HG03342 (cell line): ENCODE results near the gene CD47.

Experiments used
- ATAC-seq: cut with Tn5 transposase; IDR thresholded peaks from one replicate; pipeline ENCODE4 v1.9.1; 2021; ENCODE audit warnings: mild to moderate bottlenecking, moderate library complexity; ENCODE audit not compliant: unreplicated experiment

CD47 gene

GRCh38 chr3:108053483-108053882, 37.3 kb downstream of the CD47 start:
- no peak for ATAC-seq

DNA sequence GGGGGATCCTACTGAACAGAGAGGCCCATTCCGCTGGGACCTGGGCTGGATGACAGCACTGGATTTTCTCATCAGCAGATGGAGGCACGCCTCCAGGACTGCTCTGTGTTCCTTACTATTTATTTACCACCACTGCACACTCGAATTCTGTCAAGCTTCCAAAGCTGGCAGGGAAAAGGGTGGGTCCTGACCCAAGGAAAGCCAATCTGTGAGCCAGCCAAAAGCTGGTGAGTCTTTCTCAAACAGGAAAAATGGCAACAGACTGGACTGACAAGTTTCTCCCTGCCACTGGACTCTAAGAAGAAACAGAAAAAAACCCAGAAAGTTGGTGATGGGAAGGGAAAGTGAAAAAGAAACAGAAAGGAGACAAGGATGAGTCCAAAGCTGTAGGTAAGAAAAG, 37.8 kb downstream of the CD47 start:
- no peak for ATAC-seq

DNA sequence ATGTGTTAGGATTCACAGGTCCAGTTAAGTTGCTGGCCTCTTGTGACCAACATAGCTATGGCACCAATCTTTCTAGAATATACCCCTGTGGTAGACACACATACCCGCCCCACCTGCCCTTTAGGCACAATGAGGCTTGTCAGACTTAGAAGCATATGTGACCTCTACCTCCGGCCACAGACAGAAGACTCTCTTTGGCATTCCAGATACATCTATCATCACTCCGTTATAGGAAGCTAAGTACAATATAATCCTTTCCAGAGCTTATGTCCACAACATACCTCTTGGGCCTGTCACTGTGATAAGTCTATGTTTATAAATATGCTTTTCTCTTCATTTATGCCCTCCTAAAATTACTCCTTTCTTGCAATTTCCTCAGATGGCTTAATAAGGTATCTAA, 39.8 kb downstream of the CD47 start:
- no peak for ATAC-seq

GRCh38 chr3:108047987-108048386, 42.8 kb downstream of the CD47 start:
- ATAC-seq: no peak

GRCh38 chr3:108046247-108046646, 44.6 kb downstream of the CD47 start:
- no peak for ATAC-seq

GRCh38 chr3:108044699-108045098, 46.1 kb downstream of the CD47 start:
- ATAC-seq: no peak

DNA sequence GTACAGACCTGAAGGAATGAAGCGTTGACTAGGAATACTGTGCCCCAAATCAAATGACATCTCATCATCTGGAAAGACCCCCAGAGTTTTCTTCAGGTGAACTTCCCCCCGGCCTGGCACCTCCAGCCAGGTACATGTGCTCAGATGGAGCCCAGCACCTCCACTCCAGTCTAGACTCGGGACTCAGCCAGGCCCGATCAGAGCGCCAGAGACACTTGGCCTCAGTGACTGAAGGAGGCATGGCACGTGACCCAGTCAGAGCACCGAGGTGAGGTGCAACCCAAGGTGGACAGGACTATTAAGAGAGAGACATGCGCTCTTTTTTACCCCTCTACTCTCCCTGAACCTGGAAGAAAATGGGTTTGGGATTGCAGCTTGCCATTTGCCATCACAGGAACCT, 48.5 kb downstream of the CD47 start:
- no peak for ATAC-seq

- no peak for ATAC-seq
These were observed 49.6 kb downstream of the CD47 start for GRCh38 chr3:108041253-108041652.

DNA sequence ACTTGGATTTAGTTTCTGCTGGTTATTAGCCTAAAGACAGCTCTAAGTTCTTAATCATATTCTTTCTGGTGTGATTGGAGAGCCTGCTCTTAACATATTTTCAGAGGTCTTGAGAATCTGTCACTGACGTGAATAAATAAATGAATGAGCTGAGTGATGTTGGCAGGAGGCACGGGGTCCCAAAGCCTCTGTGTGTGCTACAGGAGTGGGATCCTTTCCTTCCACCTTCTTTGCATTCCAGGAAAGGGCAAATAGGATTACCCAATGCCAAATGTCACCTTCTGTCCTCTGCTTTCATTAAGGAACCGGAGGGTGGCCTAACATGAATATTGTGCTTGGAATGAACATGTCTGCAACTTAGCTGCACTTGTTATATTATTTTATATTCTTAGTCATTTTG, 53.1 kb downstream of the CD47 start:
- ATAC-seq: no peak

DNA sequence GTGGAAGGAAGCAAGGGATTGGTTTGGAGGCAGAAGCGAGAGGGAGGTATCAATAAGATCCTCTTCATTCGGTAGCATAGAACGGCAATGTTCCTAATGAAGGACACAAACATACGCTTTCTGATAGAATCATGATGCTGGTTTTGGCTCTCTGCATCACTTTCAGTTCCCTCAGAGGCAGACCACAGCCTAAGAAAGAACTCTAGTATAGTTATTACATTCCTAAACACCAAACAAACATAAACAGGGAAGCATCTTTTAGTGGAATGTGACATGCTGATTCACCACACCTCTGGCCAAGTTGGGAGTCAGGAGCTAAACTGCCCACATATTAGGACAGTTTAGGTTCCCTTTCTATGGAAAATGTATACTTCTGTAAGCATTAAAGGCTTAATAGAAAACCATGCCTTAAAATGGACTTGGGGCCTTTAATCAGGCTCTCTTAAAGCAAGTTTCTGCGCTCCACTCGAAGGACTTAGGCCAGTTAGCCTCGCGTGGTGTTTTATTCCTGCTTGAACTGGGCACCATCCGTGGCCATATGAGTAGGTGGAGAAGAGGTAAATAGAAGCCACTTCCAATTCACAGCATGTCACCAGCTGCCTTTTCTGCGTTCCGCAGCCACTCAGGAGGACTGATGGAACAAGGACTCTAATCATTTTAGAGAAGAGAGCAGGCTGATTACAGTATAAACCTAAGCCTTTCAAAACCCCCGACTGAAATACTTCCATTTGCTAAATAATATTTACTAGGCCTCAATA, 53.7 kb downstream of the CD47 start:
- ATAC-seq: peak; percentile 85

GRCh38 chr3:108036401-108036800, 54.4 kb downstream of the CD47 start:
- no peak for ATAC-seq

- ATAC-seq: no peak
These were observed 55.1 kb downstream of the CD47 start for GRCh38 chr3:108035751-108036150.

DNA sequence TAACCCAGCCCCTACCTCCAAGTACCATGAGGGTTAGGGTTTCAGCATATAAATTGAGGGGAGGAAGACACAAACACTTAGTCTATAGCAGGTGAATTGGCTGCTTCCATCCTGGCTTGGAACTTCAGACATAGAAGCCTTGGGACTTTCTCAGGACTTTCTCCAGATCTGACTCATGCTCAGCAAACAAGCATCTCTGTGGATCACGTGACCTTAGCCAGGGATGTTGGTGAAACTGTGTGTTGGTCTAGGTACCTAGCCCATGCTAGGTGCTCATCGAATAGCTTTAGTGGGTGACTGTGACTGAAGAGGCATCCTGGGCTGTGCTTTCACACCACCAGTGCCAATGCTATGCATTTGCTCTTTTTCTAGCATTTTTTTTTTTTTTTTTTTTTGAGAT, 58.9 kb downstream of the CD47 start:
- no peak for ATAC-seq

DNA sequence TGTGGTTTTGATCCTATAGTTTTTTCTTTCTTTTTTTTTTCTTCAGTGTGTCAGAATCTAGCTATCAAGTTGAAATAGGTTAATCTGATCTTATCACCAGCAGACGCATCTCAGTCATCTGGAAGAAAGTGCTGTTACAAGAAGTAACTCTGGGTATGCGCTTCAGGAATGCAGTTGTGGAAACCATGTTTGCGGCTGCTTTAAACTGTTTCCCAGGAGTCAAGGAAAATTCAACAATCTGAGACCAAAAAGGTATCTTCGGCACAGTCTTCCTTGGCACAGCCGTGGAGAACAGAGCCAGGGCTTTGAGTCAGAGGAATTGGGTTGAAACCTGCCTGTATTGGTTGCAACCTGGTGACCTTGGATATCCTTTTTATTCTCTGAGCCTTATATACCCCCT, 59.9 kb downstream of the CD47 start:
- ATAC-seq: no peak

DNA sequence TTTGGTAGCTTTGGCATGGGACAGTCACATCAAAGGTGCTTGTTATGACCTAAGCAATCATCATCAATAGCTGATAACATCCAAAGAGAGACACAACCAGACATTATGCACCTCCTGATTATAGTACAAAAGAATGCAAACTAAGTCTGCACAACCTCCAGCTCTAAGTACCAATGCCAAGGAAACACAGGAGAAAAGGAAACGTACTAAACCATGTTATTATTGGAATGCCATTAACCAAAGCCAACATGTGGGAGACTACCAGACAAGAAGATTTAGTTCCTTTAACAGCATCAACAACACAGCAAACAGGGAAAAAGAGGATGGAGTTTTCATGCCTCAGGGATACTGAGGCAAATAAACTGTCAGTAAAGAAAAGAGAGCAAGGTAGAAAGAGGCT, 61.4 kb downstream of the CD47 start:
- no peak for ATAC-seq

DNA sequence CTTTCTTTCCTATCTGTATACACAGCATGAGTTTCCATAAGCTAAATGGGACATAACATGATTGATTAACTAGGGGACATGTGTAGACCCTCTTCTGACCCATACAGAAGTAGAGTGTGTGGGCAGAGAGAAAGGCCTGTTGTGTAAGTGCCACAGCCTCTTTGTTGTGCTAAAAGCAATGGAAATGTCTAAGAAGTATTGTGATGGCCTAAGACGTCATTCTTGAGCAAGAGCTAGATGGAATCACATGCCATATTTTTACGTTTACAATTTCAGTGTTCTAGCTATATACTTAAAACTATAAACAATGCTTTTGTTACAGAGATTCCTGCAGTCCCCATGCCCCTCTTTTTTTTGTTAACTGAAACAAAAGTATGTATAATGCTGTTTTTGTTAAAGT, 61.9 kb downstream of the CD47 start:
- no peak for ATAC-seq

GRCh38 chr3:108025177-108025576, 65.7 kb downstream of the CD47 start:
- no peak for ATAC-seq

DNA sequence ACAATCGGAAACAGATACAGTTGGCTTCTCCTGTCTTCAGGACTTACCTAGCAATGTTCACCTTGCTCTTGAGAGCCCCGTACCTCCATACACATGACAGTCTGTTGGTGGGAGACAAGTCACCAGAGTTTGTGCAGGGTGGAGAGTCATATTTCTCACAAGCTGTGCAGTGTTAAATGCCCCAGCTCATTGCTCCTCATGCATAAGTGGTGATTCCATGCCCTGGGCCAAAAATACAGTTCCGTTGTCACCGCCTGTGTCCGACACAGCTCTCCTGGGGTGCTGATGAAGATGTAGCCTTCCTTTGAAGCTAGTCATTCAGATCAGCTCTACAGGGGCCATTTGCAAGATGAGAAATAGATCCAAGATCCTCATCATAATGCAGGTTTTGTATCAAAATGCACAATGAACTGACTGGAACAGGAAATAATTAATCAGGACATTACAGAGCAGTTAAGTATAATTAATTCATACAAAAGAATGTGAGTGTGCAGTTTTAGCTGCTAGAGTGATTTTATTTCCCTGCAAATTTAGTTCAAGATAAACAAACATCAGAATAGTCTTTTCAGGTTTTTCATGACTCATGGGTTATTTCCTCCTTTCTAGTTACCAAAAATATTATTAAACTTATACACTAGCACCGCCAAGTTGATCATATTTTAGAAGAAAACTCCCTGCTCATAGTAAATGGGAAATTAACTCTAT, 66.5 kb downstream of the CD47 start:
- ATAC-seq: no peak

GRCh38 chr3:108022256-108023150, 68.3 kb downstream of the CD47 start:
- no peak for ATAC-seq

DNA sequence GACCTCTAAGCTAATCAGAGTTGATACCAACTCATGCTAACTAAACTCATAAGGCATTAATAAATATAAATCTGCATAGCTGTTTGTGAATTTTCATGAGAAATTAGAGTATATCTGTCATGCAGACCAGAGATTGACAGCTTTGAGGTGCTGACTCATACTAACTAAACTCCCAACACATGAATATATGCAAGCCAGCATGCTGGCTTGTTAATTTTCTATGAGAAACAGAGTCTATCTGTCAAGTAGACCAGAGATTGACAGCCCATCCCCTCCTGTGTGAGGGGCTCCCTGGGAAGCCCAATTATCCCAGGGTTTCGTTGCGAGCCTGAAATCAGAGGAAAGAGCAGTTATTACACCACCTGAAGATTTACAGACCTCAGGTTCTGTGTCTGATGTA, 69.3 kb downstream of the CD47 start:
- ATAC-seq: no peak

DNA sequence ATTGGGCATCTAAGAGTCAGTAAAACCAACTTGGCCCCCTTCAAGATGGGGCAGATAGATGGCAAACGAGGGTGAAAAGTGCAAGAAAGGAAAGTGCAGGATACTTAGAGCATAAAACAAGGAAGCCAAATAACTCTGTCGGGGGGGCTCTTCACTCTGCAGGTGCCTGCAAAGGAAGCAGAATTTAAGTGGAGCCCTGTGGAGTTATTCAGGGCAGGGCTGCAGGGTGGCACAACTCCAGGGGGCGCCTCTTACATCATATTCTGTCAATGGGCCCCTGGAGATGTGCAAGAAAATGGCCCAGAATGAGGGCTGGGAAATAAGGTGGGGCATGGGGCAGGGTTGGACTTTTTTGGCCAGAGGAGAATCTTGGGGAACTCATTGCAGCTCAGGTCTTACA, 69.7 kb downstream of the CD47 start:
- no peak for ATAC-seq

- no peak for ATAC-seq
These were observed 72.3 kb downstream of the CD47 start for GRCh38 chr3:108018552-108018951.
